ENCODE measurements around the gene ABCA13.

The ABCA13 gene

GRCh38 chr7:48300301-48300700 is 129.0 kb downstream of the ABCA13 start:
- Histone ChIP-seq H3K79me2 (ENCODE audit: insufficient read depth, low read length) (no peaks in the 10 kb centered on the region), H4K20me1 (ENCODE audit: insufficient read depth, low read length, poor library complexity, severe bottlenecking) (no peaks in the 10 kb centered on the region), H3K36me3 (ENCODE audit: insufficient read depth, low read length) (no peaks in the 10 kb centered on the region), H3F3A (ENCODE audit: low read depth) (no peaks in the 10 kb centered on the region), H2AFZ (ENCODE audit: low read length) (no peak overlapping the region), H3K4me2 (ENCODE audit: low read depth, low read length, poor library complexity, severe bottlenecking) (no peak overlapping the region), H3K9me2 (replicated peaks; ENCODE audit: low read depth, low read length) (no peaks in the 10 kb centered on the region), H3K9me3 (ENCODE audit: insufficient read depth, low read depth, low read length) (no peaks in the 10 kb centered on the region), H3K27me3 (ENCODE audit: insufficient read depth, low read length, poor library complexity, severe bottlenecking) (no peaks in the 10 kb centered on the region), H3K4me3 (ENCODE audit: low read length, poor library complexity, severe bottlenecking) (no peak overlapping the region), H3K4me1 (ENCODE audit: insufficient read depth, low read length, poor library complexity, severe bottlenecking) (no peaks in the 10 kb centered on the region), H3K9ac (ENCODE audit: low read depth, low read length, poor library complexity, severe bottlenecking) (no peak overlapping the region)
- TF ChIP-seq EZH2phosphoT487 (IDR thresholded peaks at IDR 0.05; ENCODE audit: borderline replicate concordance) (no peak), CTCF (conservative IDR thresholded peaks at IDR 0.05; ENCODE audit: low read length) (no peak)

GRCh38 chr7:48301201-48301600 is 129.9 kb downstream of the ABCA13 start:
- H3K27me3 ChIP-seq (ENCODE audit: insufficient read depth, low read length, poor library complexity, severe bottlenecking) = no peaks in the 10 kb centered on the region
- H3K79me2 ChIP-seq (ENCODE audit: insufficient read depth, low read length) = no peaks in the 10 kb centered on the region
- H3K4me3 ChIP-seq (ENCODE audit: low read length, poor library complexity, severe bottlenecking) = no peak overlapping the region
- no peak overlapping the region for H3K4me2 ChIP-seq (ENCODE audit: low read depth, low read length, poor library complexity, severe bottlenecking)
- H4K20me1 ChIP-seq (ENCODE audit: insufficient read depth, low read length, poor library complexity, severe bottlenecking) = no peaks in the 10 kb centered on the region
- TF ChIP-seq CTCF (conservative IDR thresholded peaks at IDR 0.05; ENCODE audit: low read length) (no peak), EZH2phosphoT487 (IDR thresholded peaks at IDR 0.05; ENCODE audit: borderline replicate concordance) (no peak)
- H2AFZ ChIP-seq (ENCODE audit: low read length) = no peak overlapping the region
- no peaks in the 10 kb centered on the region for H3K9me2 ChIP-seq (replicated peaks; ENCODE audit: low read depth, low read length)
- H3K36me3 ChIP-seq (ENCODE audit: insufficient read depth, low read length) = no peaks in the 10 kb centered on the region
- H3K9me3 ChIP-seq (ENCODE audit: insufficient read depth, low read depth, low read length) = no peaks in the 10 kb centered on the region
- no peaks in the 10 kb centered on the region for H3F3A ChIP-seq (ENCODE audit: low read depth)
- H3K4me1 ChIP-seq (ENCODE audit: insufficient read depth, low read length, poor library complexity, severe bottlenecking) = no peaks in the 10 kb centered on the region
- no peak overlapping the region for H3K9ac ChIP-seq (ENCODE audit: low read depth, low read length, poor library complexity, severe bottlenecking)

- Histone ChIP-seq H3K79me2 (ENCODE audit: insufficient read depth, low read length) (no peaks in the 10 kb centered on the region), H3K9ac (ENCODE audit: low read depth, low read length, poor library complexity, severe bottlenecking) (no peak overlapping the region), H2AFZ (ENCODE audit: low read length) (no peak overlapping the region), H3K9me3 (ENCODE audit: insufficient read depth, low read depth, low read length) (no peaks in the 10 kb centered on the region), H3K4me3 (ENCODE audit: low read length, poor library complexity, severe bottlenecking) (no peak overlapping the region), H3K36me3 (ENCODE audit: insufficient read depth, low read length) (no peaks in the 10 kb centered on the region), H4K20me1 (ENCODE audit: insufficient read depth, low read length, poor library complexity, severe bottlenecking) (no peaks in the 10 kb centered on the region), H3K4me2 (ENCODE audit: low read depth, low read length, poor library complexity, severe bottlenecking) (no peak overlapping the region), H3F3A (ENCODE audit: low read depth) (no peaks in the 10 kb centered on the region), H3K27me3 (ENCODE audit: insufficient read depth, low read length, poor library complexity, severe bottlenecking) (no peaks in the 10 kb centered on the region), H3K9me2 (replicated peaks; ENCODE audit: low read depth, low read length) (no peaks in the 10 kb centered on the region), H3K4me1 (ENCODE audit: insufficient read depth, low read length, poor library complexity, severe bottlenecking) (no peaks in the 10 kb centered on the region)
- TF ChIP-seq CTCF (conservative IDR thresholded peaks at IDR 0.05; ENCODE audit: low read length) (no peak), EZH2phosphoT487 (IDR thresholded peaks at IDR 0.05; ENCODE audit: borderline replicate concordance) (no peak)
Measured at GRCh38 chr7:48304641-48305040, 133.4 kb downstream of the ABCA13 start.

Measured in Loucy (cell line).